GM12872 (cell line): ENCODE data around the gene SOD1.

Experiments
- TF ChIP-seq, protein P1 (sequence below): IDR thresholded peaks from 3 replicates; pipeline ENCODE4 v1.5.1; 2011; ENCODE audit warnings: low read depth, mild to moderate bottlenecking, low read length, moderate library complexity; ENCODE audit not compliant: insufficient read depth

Gene SOD1

DNA sequence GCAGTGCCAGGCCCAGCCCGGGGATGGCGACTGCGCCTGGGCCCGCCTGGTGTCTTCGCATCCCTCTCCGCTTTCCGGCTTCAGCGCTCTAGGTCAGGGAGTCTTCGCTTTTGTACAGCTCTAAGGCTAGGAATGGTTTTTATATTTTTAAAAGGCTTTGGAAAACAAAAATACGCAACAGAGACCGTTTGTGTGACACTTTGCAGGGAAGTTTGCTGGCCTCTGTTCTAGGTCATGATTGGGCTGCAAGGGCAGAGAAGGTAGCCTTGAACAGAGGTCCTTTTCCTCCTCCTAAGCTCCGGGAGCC is 719 bp downstream of the SOD1 start:
- TF ChIP-seq, protein P1, sequence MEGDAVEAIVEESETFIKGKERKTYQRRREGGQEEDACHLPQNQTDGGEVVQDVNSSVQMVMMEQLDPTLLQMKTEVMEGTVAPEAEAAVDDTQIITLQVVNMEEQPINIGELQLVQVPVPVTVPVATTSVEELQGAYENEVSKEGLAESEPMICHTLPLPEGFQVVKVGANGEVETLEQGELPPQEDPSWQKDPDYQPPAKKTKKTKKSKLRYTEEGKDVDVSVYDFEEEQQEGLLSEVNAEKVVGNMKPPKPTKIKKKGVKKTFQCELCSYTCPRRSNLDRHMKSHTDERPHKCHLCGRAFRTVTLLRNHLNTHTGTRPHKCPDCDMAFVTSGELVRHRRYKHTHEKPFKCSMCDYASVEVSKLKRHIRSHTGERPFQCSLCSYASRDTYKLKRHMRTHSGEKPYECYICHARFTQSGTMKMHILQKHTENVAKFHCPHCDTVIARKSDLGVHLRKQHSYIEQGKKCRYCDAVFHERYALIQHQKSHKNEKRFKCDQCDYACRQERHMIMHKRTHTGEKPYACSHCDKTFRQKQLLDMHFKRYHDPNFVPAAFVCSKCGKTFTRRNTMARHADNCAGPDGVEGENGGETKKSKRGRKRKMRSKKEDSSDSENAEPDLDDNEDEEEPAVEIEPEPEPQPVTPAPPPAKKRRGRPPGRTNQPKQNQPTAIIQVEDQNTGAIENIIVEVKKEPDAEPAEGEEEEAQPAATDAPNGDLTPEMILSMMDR = no peak

DNA sequence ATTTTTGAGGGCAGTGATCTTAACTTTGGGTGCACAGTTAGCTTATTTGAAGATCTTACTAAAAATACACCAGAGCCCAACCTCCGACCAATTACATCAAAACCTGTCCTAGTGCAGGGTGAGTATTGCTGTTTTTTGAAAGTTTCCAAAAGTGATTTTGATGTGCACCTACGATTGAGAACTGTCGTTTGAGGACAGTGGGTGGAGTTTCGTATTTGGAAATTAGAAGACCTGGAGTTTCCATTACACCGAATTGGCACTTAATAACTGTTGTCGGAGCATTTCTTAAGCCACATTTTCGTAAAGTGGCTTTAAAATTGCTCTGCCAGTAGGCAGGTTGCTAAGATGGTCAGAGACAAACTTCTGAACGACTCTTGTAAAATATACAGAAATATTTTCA is 1.1 kb downstream of the SOD1 start:
- TF ChIP-seq, protein P1 = no peak

DNA sequence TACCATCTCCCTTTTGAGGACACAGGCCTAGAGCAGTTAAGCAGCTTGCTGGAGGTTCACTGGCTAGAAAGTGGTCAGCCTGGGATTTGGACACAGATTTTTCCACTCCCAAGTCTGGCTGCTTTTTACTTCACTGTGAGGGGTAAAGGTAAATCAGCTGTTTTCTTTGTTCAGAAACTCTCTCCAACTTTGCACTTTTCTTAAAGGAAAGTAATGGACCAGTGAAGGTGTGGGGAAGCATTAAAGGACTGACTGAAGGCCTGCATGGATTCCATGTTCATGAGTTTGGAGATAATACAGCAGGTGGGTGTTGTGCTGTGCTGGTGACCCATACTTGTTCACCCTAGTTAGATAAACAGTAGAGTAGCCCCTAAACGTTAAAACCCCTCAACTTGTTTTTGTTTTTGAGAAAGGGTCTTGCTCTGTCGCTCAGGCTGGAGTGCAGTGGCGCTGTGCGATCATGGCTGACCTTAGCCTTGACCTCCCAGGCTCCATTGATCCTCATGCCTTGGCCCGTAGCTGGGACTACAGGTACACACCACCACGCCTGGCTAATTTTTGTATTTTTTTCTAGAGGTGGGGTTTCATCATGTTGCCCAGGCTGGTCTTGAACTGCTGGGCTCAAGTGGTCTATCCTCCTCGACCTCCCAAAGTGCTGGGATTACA is 4.2 kb downstream of the SOD1 start:
- TF ChIP-seq, protein P1 = no peak

DNA sequence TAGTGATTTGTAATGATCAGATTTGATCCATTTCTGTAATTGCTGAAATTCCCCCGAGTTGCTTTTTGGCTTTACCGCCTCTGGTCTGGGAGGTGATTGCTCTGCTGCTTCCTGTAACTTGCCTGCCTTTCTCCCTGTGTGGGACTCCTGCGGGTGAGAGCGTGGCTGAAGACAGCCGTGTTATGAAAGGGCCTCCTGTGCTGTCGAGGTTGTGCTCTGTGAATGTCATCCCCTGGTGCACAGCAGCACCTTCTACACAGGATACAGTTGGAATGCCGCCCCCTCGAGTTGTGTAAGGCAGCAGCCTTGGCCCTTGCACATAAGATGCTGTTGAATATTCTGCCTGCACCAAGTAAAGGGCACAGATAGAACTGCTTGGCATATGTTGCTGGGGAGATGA is 5.9 kb downstream of the SOD1 start:
- TF ChIP-seq, protein P1 = 0 out of 3 replicates have a peak, but pooled peaks have one; percentile 9

DNA sequence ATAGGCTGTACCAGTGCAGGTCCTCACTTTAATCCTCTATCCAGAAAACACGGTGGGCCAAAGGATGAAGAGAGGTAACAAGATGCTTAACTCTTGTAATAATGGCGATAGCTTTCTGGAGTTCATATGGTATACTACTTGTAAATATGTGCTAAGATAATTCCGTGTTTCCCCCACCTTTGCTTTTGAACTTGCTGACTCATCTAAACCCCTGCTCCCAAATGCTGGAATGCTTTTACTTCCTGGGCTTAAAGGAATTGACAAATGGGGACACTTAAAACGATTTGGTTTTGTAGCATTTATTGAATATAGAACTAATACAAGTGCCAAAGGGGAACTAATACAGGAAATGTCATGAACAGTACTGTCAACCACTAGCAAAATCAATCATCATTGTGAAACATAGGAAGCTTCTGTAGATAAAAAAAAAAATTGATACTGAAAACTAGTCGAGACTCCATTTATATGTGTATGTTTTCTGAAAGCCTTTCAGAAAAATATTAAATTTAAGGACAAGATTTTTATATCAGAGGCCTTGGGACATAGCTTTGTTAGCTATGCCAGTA is 7.0 kb downstream of the SOD1 start:
- TF ChIP-seq, protein P1 = no peak

DNA sequence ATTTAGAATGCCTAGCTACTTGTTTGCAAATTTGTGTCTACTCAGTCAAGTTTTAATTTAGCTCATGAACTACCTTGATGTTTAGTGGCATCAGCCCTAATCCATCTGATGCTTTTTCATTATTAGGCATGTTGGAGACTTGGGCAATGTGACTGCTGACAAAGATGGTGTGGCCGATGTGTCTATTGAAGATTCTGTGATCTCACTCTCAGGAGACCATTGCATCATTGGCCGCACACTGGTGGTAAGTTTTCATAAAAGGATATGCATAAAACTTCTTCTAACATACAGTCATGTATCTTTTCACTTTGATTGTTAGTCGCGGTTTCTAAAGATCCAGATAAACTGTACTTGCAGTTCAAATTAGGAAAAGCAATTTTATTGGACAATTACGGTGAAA is 7.6 kb downstream of the SOD1 start:
- TF ChIP-seq, protein P1 = no peak

DNA sequence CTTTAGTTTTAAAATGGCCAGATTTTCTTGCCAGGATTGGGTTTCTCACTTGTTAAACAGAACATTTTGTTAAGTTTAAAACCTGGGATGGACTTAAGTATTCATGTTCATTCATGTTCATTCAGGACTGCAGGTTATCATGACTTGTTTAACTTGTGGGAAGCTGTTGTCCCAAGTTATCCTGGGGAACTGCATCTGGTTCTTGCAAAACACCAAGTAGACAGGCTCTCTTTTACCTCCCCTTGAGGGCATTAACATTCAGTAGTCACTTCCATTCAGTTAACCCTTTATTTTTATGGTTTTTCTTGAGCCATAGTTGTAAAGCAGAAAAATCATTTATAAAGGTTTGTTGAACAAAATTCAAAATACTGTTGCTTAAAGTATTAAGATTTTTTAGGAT is 8.1 kb downstream of the SOD1 start:
- TF ChIP-seq, protein P1 = no peak
